Endothelial cell of coronary artery (primary cell): Measurements from ENCODE around the gene UGT1A1. TPM values are rescaled to one million over a fixed set of nuclear protein-coding genes. Genes with fewer than 3 reads are reported as not detected.

Experiments
- total RNA-seq: library from RNA; depleted of rRNA; stranded (reverse); fragments of >200 nt; gene quantifications from 2 replicates; pipeline ENCODE4 v1.2.3, GENCODE V29; 2014

The UGT1A1 gene
- not detected in 2 replicates for total RNA-seq

DNA sequence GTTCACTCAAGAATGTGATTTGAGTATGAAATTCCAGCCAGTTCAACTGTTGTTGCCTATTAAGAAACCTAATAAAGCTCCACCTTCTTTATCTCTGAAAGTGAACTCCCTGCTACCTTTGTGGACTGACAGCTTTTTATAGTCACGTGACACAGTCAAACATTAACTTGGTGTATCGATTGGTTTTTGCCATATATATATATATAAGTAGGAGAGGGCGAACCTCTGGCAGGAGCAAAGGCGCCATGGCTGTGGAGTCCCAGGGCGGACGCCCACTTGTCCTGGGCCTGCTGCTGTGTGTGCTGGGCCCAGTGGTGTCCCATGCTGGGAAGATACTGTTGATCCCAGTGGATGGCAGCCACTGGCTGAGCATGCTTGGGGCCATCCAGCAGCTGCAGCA lies at the start of gene UGT1A1:
UGT1A1 (plus strand) TSS at position 228 of the 400 bp plus-strand sequence; CDS start at position 246, 18 bp downstream.

DNA sequence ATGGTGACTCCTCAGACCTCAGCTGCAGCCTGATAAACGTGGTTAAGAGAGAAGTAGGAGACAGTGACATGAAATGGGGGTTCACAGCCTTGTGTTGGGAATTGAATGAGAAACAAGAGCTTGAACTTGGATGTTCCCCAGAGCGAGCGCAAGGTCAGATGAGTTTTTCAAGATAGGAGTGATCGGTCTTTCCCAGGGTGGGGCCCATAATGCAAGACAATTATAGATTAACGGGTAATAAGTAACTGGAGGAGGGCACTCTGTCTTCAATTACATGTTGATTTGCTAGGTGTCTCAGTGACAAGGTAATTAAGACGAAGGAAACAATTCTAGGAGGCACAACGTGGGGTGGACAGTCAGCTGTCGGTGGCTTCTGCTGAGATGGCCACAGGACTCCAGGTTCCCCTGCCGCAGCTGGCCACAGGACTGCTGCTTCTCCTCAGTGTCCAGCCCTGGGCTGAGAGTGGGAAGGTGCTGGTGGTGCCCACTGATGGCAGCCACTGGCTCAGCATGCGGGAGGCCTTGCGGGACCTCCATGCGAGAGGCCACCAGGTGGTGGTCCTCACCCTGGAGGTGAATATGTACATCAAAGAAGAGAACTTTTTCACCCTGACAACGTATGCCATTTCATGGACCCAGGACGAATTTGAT lies 47.3 kb upstream of the UGT1A1 start, which contains the start of gene UGT1A5:
UGT1A5 (plus strand) TSS at position 297 of the 651 bp plus-strand sequence; CDS start at position 382, 85 bp downstream.

DNA sequence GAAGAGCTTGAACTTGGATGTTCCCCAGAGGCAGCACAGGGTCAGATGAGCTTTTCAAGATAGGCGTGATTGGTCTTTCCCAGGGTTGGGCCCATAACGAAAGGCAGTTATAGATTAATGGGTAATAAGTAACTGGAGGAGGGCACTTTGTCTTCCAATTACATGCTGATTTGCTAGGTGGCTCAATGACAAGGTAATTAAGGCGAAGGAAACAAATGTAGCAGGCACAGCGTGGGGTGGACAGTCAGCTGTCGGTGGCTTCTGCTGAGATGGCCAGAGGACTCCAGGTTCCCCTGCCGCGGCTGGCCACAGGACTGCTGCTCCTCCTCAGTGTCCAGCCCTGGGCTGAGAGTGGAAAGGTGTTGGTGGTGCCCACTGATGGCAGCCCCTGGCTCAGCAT lies 41.5 kb upstream of the UGT1A1 start, which contains the start of gene UGT1A4:
UGT1A4 (plus strand) TSS at position 185 of the 400 bp plus-strand sequence; CDS start at position 270, 85 bp downstream.

DNA sequence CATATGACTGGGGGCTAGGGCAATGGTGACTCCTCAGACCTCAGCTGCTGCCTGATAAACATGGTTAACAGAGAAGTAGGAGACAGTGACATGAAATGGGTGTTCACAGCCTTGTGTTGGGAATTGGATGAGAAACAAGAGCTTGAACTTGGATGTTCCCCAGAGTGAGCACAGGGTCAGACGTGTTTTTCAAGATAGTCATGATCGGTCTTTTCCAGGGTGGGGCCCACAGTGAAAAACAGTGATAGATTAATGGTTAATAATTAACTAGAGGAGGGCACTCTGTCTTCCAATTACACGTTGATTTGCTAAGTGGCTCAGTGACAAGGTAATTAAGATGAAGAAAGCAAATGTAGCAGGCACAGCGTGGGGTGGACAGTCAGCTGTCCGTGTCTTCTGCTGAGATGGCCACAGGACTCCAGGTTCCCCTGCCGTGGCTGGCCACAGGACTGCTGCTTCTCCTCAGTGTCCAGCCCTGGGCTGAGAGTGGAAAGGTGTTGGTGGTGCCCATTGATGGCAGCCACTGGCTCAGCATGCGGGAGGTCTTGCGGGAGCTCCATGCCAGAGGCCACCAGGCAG lies 31.3 kb upstream of the UGT1A1 start, which contains the start of gene UGT1A3:
UGT1A3 (plus strand) TSS at position 320 of the 579 bp plus-strand sequence; CDS start at position 405, 85 bp downstream.

DNA sequence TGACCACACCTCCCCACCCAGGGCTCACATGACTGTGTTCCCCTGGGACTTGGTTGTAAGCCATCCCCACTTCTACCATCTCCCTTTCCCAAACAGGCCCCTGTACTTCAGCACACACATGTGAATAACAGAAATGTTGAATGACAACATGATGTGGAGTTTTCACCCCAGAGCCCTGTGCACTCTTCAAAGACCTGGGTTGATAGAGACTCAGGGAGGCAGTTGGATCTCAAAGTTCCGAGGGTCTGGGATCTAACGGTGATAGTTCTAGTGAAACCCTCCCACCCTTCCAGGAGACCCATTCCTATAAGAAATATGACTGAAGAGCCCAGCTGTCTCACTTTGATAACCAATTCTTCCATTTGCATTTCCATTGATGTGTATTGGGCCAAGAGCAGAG lies 18.0 kb downstream of the UGT1A1 start, which contains the start of gene MROH2A:
MROH2A (plus strand) TSS at position 301 of the 400 bp plus-strand sequence. CDS start 1,029 bp downstream, outside the sequence.

Other genes with a start within 250 kb of the UGT1A1 start
- gene USP40, start 193.5 kb upstream of the UGT1A1 start, total RNA-seq = 16.6 and 24.1 TPM in 2 replicates
- gene UGT1A8, start 142.6 kb upstream of the UGT1A1 start, total RNA-seq = not detected in 2 replicates
- not detected in 2 replicates for gene UGT1A10, start 123.8 kb upstream of the UGT1A1 start, total RNA-seq
- not detected in 2 replicates for gene UGT1A9, start 88.4 kb upstream of the UGT1A1 start, total RNA-seq
- gene UGT1A7, start 78.4 kb upstream of the UGT1A1 start, total RNA-seq = not detected in 2 replicates
- gene UGT1A6, start 67.4 kb upstream of the UGT1A1 start, total RNA-seq = not detected in 2 replicates
- not detected in 2 replicates for gene UGT1A5, start 47.4 kb upstream of the UGT1A1 start, total RNA-seq
- gene UGT1A4, start 41.5 kb upstream of the UGT1A1 start, total RNA-seq = not detected in 2 replicates
- gene UGT1A3, start 31.2 kb upstream of the UGT1A1 start, total RNA-seq = not detected in 2 replicates
- gene MROH2A, start 18.1 kb downstream of the UGT1A1 start, total RNA-seq = not detected in 2 replicates
- 7.9 and 19.0 TPM in 2 replicates for gene HJURP, start 94.3 kb downstream of the UGT1A1 start, total RNA-seq
- gene TRPM8, start 157.1 kb downstream of the UGT1A1 start, total RNA-seq = not detected in 2 replicates